DOHH2 (cell line): ENCODE measurements around the gene GRID1.
A peak's percentile ranks its signal among the peaks of the same experiment; 100 is the strongest.

ENCODE experiments used
- CTCF ChIP-seq: fragments of 200-600 bp; sonication (generic); IDR thresholded peaks from one replicate; pipeline ENCODE4 v1.5.1; 2014; ENCODE audit warnings: antibody characterized with exemption, mild to moderate bottlenecking, low read depth, low read length; ENCODE audit not compliant: poor library complexity, severe bottlenecking
- EZH2phosphoT487 ChIP-seq: fragments of 200-600 bp; sonication (generic); IDR thresholded peaks from 2 replicates; pipeline ENCODE4 v1.6.1; 2017; ENCODE audit warnings: borderline replicate concordance, mild to moderate bottlenecking, antibody characterized with exemption, low read length, moderate library complexity, mixed read lengths

- TF ChIP-seq CTCF (peak; percentile 58), EZH2phosphoT487 (no peak)
These were observed 104.5 kb downstream of the GRID1 start for GRCh38 chr10:86261941-86262687.
